HG02885 (cell line): ENCODE measurements around the gene ASB10.

Experiments used
- ATAC-seq: cut with Tn5 transposase; IDR thresholded peaks from one replicate; pipeline ENCODE4 v1.9.1; 2021; ENCODE audit warnings: mild to moderate bottlenecking; ENCODE audit not compliant: unreplicated experiment, poor library complexity

The ASB10 gene

GRCh38 chr7:151139071-151139790 is 47.8 kb downstream of the ASB10 start:
- no peak for ATAC-seq

GRCh38 chr7:151138153-151138851 is 48.7 kb downstream of the ASB10 start:
- ATAC-seq, result no peak

- no peak for ATAC-seq
Measured at GRCh38 chr7:151137791-151138152, 49.3 kb downstream of the ASB10 start.

- ATAC-seq, result no peak
Measured at GRCh38 chr7:151137076-151137675, 49.9 kb downstream of the ASB10 start.

GRCh38 chr7:151135866-151136843 is 50.9 kb downstream of the ASB10 start:
- no peak for ATAC-seq

GRCh38 chr7:151135525-151135845 is 51.6 kb downstream of the ASB10 start:
- no peak for ATAC-seq

- ATAC-seq, result no peak
Measured at GRCh38 chr7:151134743-151135524, 52.1 kb downstream of the ASB10 start.

GRCh38 chr7:151133986-151134742 is 52.9 kb downstream of the ASB10 start:
- no peak for ATAC-seq

- no peak for ATAC-seq
Measured at GRCh38 chr7:151133266-151133985, 53.6 kb downstream of the ASB10 start.

GRCh38 chr7:151132461-151133205 is 54.4 kb downstream of the ASB10 start:
- no peak for ATAC-seq

GRCh38 chr7:151131592-151132293 is 55.3 kb downstream of the ASB10 start:
- no peak for ATAC-seq

GRCh38 chr7:151131224-151131591 is 55.8 kb downstream of the ASB10 start:
- ATAC-seq, result no peak

GRCh38 chr7:151130741-151131157 is 56.3 kb downstream of the ASB10 start:
- ATAC-seq, result no peak

GRCh38 chr7:151129960-151130591 is 57.0 kb downstream of the ASB10 start:
- ATAC-seq, result no peak

- no peak for ATAC-seq
Measured at GRCh38 chr7:151129117-151129959, 57.7 kb downstream of the ASB10 start.

GRCh38 chr7:151128716-151129115 is 58.3 kb downstream of the ASB10 start:
- no peak for ATAC-seq
